IMR-90 (cell line): ENCODE data around the gene C22orf15.

Experiments used
- CEBPB ChIP-seq: IDR thresholded peaks from 2 replicates; pipeline ENCODE4 v1.6.1; 2012; ENCODE audit warnings: low read depth, low read length, improper control_type of control experiment
- CHD1 ChIP-seq: IDR thresholded peaks from 2 replicates; pipeline ENCODE4 v1.6.1; 2012; ENCODE audit warnings: low read depth, low read length, improper control_type of control experiment
- CTCF ChIP-seq: conservative IDR thresholded peaks from 2 replicates; pipeline ENCODE4 v1.5.1; 2012; ENCODE audit warnings: mild to moderate bottlenecking, low read depth, low read length, improper control_type of control experiment
- FOS ChIP-seq: fragments of 150-350 bp; IDR thresholded peaks from 2 replicates; pipeline ENCODE4 v1.6.1; 2016; ENCODE audit warnings: low read depth, low read length
- MAFK ChIP-seq: IDR thresholded peaks from 2 replicates; pipeline ENCODE4 v1.6.1; 2012; ENCODE audit warnings: low read depth, low read length, improper control_type of control experiment
- MAZ ChIP-seq: IDR thresholded peaks from 2 replicates; pipeline ENCODE4 v1.6.1; 2012; ENCODE audit warnings: low read depth, mild to moderate bottlenecking, low read length, improper control_type of control experiment, moderate library complexity, borderline replicate concordance
- MXI1 ChIP-seq: IDR thresholded peaks from 2 replicates; pipeline ENCODE4 v1.6.1; 2012; ENCODE audit warnings: low read depth, mild to moderate bottlenecking, low read length, moderate library complexity, borderline replicate concordance
- NFE2L2 ChIP-seq: fragments of 150-350 bp; IDR thresholded peaks from 2 replicates; pipeline ENCODE4 v1.6.1; 2016; ENCODE audit warnings: low read depth, mild to moderate bottlenecking, low read length
- POLR2A ChIP-seq: IDR thresholded peaks from 2 replicates; pipeline ENCODE4 v1.6.1; 2012; ENCODE audit warnings: mild to moderate bottlenecking, low read depth, low read length
- RAD21 ChIP-seq: IDR thresholded peaks from 2 replicates; pipeline ENCODE4 v1.6.1; 2012; ENCODE audit warnings: low read length, improper control_type of control experiment
- RCOR1 ChIP-seq: IDR thresholded peaks from 2 replicates; pipeline ENCODE4 v1.6.1; 2012; ENCODE audit warnings: mild to moderate bottlenecking, low read length, improper control_type of control experiment; ENCODE audit not compliant: insufficient replicate concordance
- RFX5 ChIP-seq: IDR thresholded peaks from 2 replicates; pipeline ENCODE4 v1.8.0; 2012; ENCODE audit warnings: low read depth, mild to moderate bottlenecking, low read length, moderate library complexity
- SMC3 ChIP-seq: fragments of 150-350 bp; IDR thresholded peaks from 2 replicates; pipeline ENCODE4 v1.6.1; 2016; ENCODE audit warnings: low read depth, mild to moderate bottlenecking, antibody characterized with exemption, low read length, moderate library complexity
- USF2 ChIP-seq: fragments of 150-350 bp; IDR thresholded peaks from 2 replicates; pipeline ENCODE4 v1.6.1; 2017; ENCODE audit warnings: mild to moderate bottlenecking, antibody characterized with exemption, low read length, low read depth

- TF ChIP-seq CTCF: no peak
- TF ChIP-seq USF2: no peak
- TF ChIP-seq MAZ: no peak
- TF ChIP-seq POLR2A: no peak
- TF ChIP-seq SMC3: no peak
- TF ChIP-seq RAD21: no peak
- no peak for TF ChIP-seq CEBPB
- TF ChIP-seq FOS: no peak
- TF ChIP-seq RCOR1: no peak
- no peak for TF ChIP-seq CHD1
- TF ChIP-seq NFE2L2: no peak
- TF ChIP-seq MXI1: no peak
- no peak for TF ChIP-seq RFX5
- no peak for TF ChIP-seq MAFK
Observed at GRCh38 chr22:23737696-23738095, 25.1 kb upstream of the C22orf15 start.
